Measurements from ENCODE around the gene SMAD6. TPM values are rescaled to one million over a fixed set of nuclear protein-coding genes. Genes with fewer than 3 reads are reported as not detected.
"Not testable (repeated sequence)": the region's sequence is repeated elsewhere in the genome, so short reads cannot be mapped to it uniquely, and the experiment has no call there.

SMAD6 gene
- polyA plus RNA-seq, 3 donors: 23.0 to 29.1 (median 23.0) TPM

GRCh38 chr15:66753687-66754377 is 51.8 kb downstream of the SMAD6 start:
- DNase-seq (ENCODE audit: low read depth in 3 of 3, low spot score in 2 of 3): no peak

- DNase-seq (ENCODE audit: low read depth in 3 of 3, low spot score in 2 of 3): no peak
Measured at GRCh38 chr15:66754789-66755188, 52.8 kb downstream of the SMAD6 start.

- DNase-seq (ENCODE audit: low read depth in 3 of 3, low spot score in 2 of 3): no peak
Measured at GRCh38 chr15:66755298-66756068, 53.4 kb downstream of the SMAD6 start.

- DNase-seq (ENCODE audit: low read depth in 3 of 3, low spot score in 2 of 3): no peak
Measured at GRCh38 chr15:66756295-66756694, 54.3 kb downstream of the SMAD6 start.

- DNase-seq (ENCODE audit: low read depth in 3 of 3, low spot score in 2 of 3): no peak
Measured at GRCh38 chr15:66757030-66757429, 55.0 kb downstream of the SMAD6 start.

- DNase-seq (ENCODE audit: low read depth in 3 of 3, low spot score in 2 of 3): no peak
Measured at GRCh38 chr15:66757521-66757920, 55.5 kb downstream of the SMAD6 start.

GRCh38 chr15:66758217-66758616 is 56.2 kb downstream of the SMAD6 start:
- DNase-seq (ENCODE audit: low read depth in 3 of 3, low spot score in 2 of 3): not testable (repeated sequence)

- DNase-seq (ENCODE audit: low read depth in 3 of 3, low spot score in 2 of 3): no peak
Measured at GRCh38 chr15:66758844-66759243, 56.8 kb downstream of the SMAD6 start.

- no peak for DNase-seq (ENCODE audit: low read depth in 3 of 3, low spot score in 2 of 3)
Measured at GRCh38 chr15:66760097-66760967, 58.3 kb downstream of the SMAD6 start.

GRCh38 chr15:66760968-66761725 is 59.1 kb downstream of the SMAD6 start:
- no peak for DNase-seq (ENCODE audit: low read depth in 3 of 3, low spot score in 2 of 3)

GRCh38 chr15:66761726-66762595 is 59.9 kb downstream of the SMAD6 start:
- no peak for DNase-seq (ENCODE audit: low read depth in 3 of 3, low spot score in 2 of 3)

- no peak for DNase-seq (ENCODE audit: low read depth in 3 of 3, low spot score in 2 of 3)
Measured at GRCh38 chr15:66763186-66764071, 61.4 kb downstream of the SMAD6 start.

- no peak for DNase-seq (ENCODE audit: low read depth in 3 of 3, low spot score in 2 of 3)
Measured at GRCh38 chr15:66764072-66764786, 62.2 kb downstream of the SMAD6 start.

- peak in 2 of 3 donors; percentile 84 to 91 for DNase-seq (ENCODE audit: low read depth in 3 of 3, low spot score in 2 of 3)
Measured at GRCh38 chr15:66765478-66766281, 63.6 kb downstream of the SMAD6 start.

GRCh38 chr15:66766282-66767230 is 64.5 kb downstream of the SMAD6 start:
- no peak for DNase-seq (ENCODE audit: low read depth in 3 of 3, low spot score in 2 of 3)

- DNase-seq (ENCODE audit: low read depth in 3 of 3, low spot score in 2 of 3): no peak
Measured at GRCh38 chr15:66767240-66767659, 65.2 kb downstream of the SMAD6 start.
